Ureter (tissue), 1 donor: Measurements from ENCODE around the gene CSNK1E. TPM values are rescaled to one million over a fixed set of nuclear protein-coding genes. Genes with fewer than 3 reads are reported as not detected.

Experiments used
- DNase-seq: peaks from one replicate; pipeline ENCODE4 v3.0.0-alpha.2; 2020; ENCODE audit warnings: low spot score
- total RNA-seq: library from RNA; stranded (reverse); gene quantifications from one replicate; pipeline ENCODE4 v1.2.4, GENCODE V29; 2023
- donor health status: DM: yes; HTN: yes; CAD: no.

The CSNK1E gene
- total RNA-seq, 1 donor from 2014 or later: 173 TPM

GRCh38 chr22:38273135-38273826 lies 44.0 kb downstream of the CSNK1E start:
- DNase-seq: no peak

GRCh38 chr22:38272373-38273134 lies 44.7 kb downstream of the CSNK1E start, which contains the start of gene TMEM184B:
Gene TMEM184B (minus strand): TSS chr22:38273010. CDS start chr22:38247961, 25,049 bp downstream.
- peak; percentile 77 for DNase-seq

- peak; percentile 67 for DNase-seq
Observed at GRCh38 chr22:38271927-38272372, 45.3 kb downstream of the CSNK1E start.

- no peak for DNase-seq
Observed at GRCh38 chr22:38271101-38271500, 46.1 kb downstream of the CSNK1E start.

GRCh38 chr22:38270091-38270992 lies 46.9 kb downstream of the CSNK1E start:
- no peak for DNase-seq

- DNase-seq: no peak
Observed at GRCh38 chr22:38269466-38269865, 47.8 kb downstream of the CSNK1E start.

- DNase-seq: no peak
Observed at GRCh38 chr22:38267086-38267485, 50.1 kb downstream of the CSNK1E start.

- no peak for DNase-seq
Observed at GRCh38 chr22:38266120-38266519, 51.1 kb downstream of the CSNK1E start.

GRCh38 chr22:38264322-38264843 lies 52.9 kb downstream of the CSNK1E start:
- DNase-seq: no peak

- DNase-seq: no peak
Observed at GRCh38 chr22:38262051-38262795, 55.0 kb downstream of the CSNK1E start.

GRCh38 chr22:38260761-38261681 lies 56.2 kb downstream of the CSNK1E start:
- no peak for DNase-seq

GRCh38 chr22:38259370-38259769 lies 57.9 kb downstream of the CSNK1E start:
- no peak for DNase-seq

- no peak for DNase-seq
Observed at GRCh38 chr22:38258895-38259294, 58.3 kb downstream of the CSNK1E start.

- no peak for DNase-seq
Observed at GRCh38 chr22:38257650-38258250, 59.5 kb downstream of the CSNK1E start.

- DNase-seq: no peak
Observed at GRCh38 chr22:38257181-38257580, 60.1 kb downstream of the CSNK1E start.

GRCh38 chr22:38255697-38256096 lies 61.5 kb downstream of the CSNK1E start:
- DNase-seq: no peak

GRCh38 chr22:38251341-38251692 lies 65.9 kb downstream of the CSNK1E start:
- no peak for DNase-seq

GRCh38 chr22:38250643-38251340 lies 66.4 kb downstream of the CSNK1E start:
- DNase-seq: no peak
